Hepatic stellate cell (primary cell): ENCODE results near the gene HMGN3.

Experiments
- DNase-seq: peaks from one replicate; pipeline ENCODE4 v3.0.0; 2011; ENCODE audit warnings: low spot score

Gene HMGN3

DNA sequence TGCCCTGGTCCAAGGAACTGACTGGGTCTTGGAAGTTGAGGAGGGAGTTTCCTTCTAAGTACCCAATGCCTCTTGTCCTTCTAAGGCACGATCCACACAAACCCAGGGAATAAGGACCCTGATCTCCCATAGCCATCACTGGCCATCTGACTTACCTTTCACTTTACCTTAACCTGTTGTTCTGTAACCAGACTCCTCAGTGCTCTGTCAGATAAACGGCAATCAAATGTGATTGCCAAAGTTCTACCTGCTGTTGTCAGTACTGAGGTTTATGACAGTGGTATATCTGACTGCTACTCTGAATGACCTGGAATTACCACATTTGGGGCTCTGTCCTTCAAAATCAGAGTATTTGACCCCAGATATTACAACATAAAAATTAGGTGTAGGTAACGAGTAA is 49.8 kb downstream of the HMGN3 start:
- DNase-seq: no peak

DNA sequence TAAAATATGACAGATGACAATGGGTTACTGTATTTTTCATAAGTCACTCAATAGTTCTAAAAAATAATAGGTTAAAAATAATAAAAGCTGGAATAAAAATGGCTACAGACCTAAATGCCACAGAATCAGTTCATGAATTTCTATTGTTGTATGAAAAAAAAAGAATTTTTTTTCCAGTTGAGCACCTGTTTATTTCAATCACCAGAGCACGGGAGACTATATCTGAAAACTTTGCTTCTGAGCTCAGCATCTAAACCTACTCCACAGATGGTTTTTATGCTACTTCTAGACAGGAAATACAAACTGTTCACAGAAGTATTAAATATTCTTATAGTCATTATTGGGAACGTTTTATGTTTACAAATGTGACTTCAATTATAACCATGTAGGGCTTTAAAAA is 50.4 kb downstream of the HMGN3 start:
- no peak for DNase-seq

DNA sequence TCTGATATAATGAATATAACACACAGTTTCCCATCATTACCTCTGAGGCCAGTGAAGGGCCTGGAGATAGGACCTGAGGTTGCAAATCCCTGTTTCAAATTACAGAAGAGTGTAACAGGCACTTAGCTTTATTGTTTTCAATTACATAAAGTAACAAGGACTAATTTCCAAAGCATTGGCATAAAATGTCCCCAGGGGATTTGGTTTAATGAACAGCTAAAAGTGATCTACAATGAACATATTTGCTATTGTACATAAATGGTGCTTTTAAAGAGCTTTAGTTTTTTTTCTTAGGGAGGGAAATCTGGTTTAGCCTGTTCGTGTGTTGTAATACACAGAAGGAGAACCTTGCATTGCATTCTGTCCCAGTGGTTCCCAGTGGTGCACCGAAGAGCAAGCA is 54.4 kb downstream of the HMGN3 start:
- no peak for DNase-seq

DNA sequence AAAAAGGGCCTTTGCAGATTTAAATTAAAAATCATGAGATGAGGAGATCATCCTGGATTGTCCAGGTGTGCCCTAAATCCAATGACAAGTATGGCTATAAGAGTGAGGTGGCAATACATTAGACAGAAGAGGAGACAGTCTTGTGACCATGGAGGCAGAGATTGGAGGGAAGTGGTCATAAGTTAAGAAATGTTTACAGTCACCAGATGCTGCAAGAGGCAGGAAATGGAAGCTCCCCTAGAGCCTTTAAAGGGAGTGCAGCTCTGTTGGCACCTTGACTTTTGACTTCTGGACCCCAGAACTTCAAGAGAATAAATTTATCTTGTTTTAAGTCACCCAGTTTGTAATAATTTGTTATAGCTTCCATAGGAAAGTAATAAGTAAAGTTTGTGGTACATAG is 61.1 kb downstream of the HMGN3 start:
- no peak for DNase-seq

DNA sequence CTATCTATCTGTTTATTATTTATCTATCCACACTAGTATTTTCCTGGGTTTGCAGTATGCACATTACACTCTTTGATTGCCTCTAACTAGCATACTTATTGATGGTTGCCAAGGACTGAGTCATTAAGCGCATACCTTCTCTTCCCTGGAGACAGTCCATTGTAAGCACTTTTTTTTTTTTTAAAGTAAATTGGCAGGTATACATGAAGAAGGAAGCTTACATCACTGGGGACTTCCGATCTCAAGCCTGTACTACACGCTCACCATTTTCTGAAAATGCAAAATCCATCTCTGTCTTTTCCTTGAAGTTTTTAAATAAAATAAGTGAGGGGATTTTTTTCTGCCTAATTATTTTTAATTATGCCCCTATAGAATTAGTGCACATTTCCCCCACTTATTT is 63.5 kb downstream of the HMGN3 start:
- DNase-seq: no peak

DNA sequence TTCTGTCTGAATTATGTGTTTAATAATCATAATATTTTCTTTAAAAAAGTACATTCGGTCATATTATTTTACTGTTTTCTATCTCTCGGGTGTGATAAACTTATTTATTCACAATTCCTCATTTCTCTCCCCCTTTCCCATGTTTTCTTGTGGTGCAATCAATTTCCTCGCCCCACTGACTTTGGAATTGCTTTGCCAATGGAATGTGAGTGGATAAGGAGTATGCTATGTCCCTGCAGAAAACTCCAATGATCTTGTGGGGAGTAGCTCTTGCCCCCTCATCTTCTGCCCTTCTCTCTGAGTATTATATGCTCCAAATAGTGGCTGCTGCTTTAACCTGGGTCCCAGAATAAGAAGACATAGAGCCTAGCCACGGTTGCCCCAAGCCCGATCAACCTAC is 64.1 kb downstream of the HMGN3 start:
- DNase-seq: no peak

DNA sequence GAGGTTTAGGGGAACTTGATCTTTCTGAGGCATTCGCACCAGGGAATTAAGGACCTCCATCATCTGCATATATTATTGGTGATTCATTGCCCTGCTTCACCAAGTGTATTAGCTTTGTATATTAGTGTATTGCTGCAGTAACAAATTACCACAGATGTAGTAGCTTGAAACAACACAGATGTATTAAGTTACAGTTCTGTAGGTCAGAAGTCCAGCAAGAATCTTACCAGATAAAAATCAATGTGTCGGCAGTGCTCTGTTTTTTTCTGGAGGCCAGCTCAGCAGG is 65.8 kb downstream of the HMGN3 start:
- no peak for DNase-seq

DNA sequence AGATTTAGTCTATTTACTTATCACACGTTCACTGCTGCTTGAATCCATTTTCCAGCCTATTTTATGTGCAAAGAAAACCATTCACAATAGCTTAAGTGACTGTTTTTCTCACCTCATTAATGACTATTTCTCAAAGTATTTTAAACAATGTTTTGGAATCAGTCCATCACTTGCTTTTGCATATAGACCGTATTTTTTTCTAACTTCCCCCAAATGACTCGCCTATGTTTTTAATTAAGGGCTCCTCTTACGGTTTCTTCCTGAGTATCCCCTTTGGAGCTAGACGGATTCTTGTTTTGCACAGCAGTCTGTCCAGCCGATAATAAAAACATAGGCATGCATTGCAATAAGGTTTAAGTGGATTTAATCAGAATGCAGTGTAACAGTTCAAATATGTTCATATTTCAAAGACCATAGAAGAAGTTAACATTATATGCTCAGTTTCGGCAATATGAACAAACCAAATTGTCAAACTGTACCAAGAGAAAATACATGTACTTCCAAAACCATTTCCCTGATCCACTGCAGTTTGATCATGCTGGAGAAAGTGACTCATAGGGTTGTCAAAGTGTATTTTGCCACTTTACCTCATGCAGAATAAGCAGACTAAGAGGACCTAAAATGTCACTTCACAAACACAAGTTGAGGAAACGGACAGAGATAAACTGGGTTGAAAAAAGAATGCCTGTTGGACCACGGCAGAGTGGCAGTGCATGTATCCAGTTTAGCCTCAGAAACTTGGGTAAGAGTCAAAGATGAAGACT is 66.4 kb downstream of the HMGN3 start:
- no peak for DNase-seq

DNA sequence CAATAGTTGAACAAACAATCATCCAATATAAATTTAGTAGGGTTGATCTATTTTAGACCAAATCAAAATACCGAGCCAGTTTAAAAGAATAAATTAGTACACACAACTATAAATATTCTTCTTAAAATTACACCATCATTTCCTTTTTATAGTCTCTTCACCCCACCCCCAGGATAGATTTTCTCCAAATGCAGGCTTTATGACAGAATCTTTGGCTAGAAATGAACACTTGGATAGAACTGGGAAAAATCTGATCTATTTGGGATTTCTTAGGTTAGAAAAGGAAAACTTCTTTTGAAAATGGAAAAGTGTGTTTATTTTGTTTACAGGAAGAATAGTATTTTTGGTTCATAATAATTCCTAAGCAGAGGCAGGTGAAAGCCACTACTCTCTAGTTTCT is 74.6 kb downstream of the HMGN3 start:
- DNase-seq: no peak

DNA sequence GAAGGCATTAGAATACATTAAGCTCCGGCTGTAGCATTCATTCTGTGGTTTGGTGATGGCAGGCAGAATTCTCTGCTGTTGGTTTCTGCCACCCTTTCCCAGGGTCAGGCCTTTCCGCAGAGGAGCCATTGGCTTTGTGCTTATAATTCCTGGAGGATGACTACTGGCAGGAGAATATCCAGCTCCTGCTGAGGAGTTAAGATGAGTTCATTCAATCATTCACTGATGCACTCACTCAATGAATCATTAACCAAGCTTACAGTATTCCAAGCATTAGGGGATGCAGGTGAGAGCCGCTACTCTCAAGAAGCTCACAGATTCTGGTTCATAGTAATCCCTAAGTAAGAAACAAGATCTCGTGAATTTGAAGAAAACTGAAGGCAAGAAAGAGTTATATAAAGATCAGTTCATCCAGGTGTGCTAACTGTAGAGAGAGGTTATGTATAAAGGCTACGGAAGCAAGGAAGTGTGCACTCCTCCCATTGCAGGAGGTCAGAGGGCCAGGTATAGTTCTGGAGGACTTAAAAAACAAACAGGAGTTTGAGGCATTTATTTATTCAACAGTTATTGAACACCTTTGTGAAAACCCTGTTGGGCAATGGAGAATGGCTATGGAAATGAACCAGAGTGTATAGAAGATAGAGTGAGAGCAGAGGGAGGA is 75.5 kb downstream of the HMGN3 start:
- DNase-seq: no peak

DNA sequence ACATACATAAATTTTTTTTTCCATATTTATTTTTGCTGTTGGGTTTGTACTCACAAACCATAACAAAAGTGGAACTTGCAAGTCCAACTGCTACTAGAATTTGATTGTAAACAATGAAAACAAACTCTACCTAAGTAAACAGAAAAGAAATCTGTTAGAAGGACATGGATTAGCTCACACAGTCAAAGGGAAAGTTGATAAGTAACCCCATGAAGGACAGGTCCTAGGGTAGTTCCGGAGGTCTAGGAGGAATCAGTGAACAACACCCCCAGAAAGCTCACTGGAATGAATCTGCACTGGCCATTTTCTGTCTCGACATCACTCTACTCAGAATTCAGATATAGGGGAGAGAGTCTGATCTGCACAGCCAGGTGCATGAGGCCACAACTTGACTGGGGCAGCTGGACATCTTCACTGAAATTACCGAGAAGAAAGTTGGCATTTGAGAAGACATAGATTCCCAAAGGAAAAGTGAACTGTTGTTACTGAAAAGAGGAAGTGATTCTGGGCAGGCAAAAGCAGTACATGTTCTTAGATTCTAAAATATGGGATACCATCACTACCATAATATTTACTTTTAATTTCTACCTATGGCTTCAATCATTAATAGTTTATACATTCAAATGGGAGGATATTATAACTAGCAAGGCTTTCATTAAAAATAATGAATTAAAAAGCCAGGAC is 76.4 kb downstream of the HMGN3 start:
- DNase-seq: no peak

DNA sequence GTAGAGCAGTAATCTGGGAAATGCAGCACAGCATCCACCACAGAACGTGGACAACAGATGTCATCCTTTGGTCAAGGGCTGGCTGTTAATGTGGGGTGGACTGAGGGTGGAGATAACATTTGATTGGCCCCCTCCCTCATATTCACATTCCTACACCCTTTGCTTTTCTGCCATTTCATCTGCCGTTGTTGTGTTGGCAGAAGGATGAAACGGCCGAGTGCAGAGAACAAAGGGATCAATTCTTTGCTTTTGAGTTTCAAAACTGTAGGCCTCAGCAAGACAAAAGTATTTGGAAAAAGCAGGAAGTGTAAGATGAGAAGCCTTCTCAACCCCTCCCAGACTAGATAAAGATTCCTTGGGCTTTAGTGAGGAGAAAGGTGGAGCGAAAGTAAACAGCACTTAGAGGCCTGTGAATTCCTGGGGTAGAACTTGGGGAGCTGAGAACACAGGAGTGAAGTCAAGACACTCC is 82.2 kb downstream of the HMGN3 start:
- no peak for DNase-seq
